HK-2 (cell line): Measurements from ENCODE around the gene BTBD9.
A peak's percentile ranks its signal among the peaks of the same experiment; 100 is the strongest.

ENCODE experiments used
- DNase-seq: peaks from one replicate; pipeline ENCODE4 v3.0.0-alpha.2; 2018; ENCODE audit not compliant: unreplicated experiment

BTBD9 gene

DNA sequence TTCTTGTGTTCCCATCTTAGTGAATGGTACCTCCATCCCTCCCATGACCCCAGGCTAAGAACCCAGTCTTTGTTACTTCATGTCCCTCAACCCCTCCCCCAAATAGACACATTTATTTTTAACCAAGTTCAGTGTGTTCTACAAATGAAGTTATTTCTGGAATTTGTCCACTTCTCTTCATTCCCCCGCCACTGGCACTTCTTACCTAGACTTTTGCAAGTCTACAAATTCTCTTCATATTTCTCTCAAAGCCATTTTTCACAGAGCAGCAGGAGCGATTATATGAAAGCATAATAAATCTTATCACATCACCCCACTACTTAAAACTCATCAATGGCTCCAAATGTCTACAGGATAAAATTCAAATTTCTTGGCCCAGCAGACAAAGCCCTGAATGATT is 131.4 kb downstream of the BTBD9 start:
- DNase-seq = no peak

DNA sequence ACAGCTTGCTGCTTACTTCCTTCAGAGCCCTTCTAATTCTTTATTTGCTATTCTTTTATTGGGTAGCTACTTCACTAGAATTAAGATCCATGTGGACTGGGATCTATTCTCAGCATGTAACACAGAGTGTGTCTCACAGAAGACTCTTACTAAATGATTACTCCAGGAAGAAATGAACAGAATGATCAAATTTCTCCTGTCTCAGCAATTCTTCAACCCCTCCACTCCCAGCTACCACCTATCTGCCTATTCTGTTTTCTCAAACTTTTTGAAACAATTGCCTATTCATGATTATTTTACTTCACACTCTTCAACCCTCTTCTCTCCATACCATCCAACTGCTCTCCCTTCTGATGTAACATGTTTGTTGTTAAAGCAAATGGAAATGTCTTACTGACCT is 132.6 kb downstream of the BTBD9 start:
- no peak for DNase-seq

DNA sequence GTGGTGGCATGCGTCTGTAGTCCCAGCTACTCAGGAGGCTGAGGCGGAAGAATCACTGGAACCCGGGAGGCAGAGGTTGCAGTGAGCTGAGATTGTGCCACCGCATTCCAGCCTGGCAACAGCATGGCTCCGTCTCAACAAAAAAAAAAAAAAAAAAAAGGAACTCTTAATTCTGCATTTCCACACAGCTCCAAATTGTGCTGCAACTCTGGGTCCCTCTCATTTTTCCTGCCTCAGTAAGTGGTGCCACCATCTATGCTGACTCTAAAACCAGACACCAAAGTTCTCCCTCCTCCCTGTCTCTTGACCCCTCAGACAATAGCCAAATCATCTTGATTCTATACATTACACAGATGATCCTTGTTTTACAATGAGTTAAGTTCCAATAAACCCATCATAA is 133.9 kb downstream of the BTBD9 start:
- DNase-seq = no peak

DNA sequence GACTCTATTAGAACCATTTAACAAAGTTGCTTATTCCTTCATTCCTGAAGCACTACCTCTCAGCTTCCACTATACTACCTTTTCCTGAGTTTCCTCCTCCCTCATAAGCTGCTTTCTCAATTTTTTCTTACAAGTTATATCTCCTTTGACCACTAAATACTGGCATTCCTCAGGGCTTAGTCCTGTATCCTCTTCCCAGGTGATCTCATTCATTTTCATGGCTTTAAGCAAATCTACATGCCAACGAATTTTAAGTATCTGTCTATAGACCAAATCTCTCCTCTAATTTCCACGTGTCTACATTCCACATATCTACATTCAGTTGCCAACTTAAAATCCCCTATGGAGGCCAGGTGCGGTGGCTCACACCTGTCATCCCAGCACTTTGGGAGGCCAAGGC is 134.7 kb downstream of the BTBD9 start:
- no peak for DNase-seq

DNA sequence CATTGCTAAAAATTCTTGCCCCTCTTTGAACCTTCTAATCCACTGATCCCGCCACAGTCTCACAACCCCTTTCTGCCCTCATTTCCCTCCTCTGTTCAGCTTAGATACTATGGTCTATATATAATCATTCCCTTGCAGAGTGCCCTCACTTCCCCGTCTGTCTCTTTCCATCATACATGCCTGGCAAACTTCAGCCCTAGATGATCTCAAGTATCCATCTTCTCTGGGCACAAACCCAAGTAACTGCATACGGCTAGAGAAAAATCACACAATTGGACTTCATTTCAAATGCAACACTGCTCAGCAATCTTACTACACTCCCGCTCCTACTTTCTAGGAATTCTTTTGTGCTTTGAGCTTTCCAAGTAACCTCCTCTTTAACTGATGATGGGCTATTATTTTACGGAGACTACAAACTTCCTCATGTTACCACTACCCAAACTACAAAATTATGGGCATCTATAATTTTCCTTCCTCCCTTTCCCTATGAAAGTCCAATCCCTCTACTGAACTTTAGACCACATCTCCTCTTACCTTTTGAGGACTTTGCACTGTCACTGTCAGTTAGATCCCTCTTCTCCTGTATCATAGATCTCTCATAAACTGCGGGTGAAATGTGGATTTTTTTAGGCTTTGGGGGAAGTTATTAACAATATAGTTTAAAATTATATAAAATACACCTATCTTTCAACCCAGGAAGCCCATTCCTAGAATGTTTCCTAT is 135.6 kb downstream of the BTBD9 start:
- DNase-seq = no peak

DNA sequence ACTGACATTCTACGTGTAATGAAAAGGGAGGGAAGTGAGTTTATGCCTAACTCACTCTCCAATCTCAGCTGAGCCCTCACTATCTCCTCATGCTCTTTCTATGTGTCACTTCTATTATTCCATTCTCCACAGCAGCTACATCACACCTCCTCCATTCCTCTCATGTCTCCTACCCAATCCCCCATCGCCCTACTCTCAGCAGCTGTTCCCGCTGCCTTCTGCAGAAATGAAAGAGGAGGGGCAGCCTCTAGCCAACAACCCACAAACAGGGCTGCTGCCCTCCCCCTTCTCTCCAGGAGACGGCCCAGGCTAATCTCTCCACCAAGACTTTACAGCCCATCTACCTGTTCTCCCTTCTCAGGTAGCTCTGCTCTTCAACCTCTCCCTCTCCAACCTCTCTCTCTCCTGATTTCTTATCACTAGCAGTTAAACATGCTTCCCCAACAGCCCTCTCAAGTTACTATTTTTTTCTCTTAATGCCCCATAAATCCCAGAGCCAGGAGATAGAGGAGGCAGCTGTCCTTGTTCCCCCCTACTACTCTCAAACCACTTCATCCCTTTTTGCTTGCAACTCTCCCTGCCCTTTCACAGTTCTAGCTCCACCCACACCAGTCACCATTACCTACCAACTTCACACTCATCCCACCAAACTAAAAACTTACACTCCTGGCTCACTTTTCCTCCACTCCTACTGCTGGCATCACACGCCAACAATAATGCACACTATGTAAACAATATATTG is 136.5 kb downstream of the BTBD9 start:
- DNase-seq = no peak

DNA sequence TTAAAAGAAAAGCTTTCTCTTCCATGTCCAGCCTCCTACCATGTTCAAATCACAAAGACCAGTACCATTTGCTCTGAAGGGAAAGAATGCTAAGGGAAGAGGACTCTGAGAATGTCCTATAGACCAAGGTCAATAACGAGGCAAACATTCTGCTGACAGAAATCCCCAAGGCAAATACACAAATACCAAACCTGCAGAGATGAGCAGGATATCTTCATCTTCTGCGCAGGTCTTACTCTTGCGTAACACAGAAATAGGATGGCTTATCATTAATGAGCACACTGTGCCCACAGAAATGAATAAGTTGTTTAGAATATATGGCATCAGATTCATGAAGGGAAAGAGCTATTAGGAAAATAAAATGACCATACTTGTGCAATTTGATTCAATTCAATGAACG is 137.3 kb downstream of the BTBD9 start:
- no peak for DNase-seq

DNA sequence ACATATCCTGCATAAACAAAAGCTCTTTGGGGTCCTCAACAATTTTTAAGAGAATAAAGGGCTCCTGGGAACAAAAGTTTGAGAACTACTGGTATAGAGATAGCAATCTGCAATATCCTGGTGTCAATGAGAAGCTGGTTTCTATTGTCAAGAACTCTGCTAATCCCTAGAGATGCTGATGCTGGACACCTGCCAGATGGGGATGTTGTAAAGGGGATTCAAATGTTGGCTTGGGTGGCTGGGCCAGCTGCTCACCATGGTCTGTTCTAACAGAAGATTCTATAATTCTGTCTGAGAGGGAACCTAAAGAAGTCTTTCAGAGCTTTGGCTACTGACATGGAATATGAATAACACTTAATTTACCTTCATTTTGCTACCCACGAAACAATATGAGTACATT is 137.8 kb downstream of the BTBD9 start:
- DNase-seq = no peak

DNA sequence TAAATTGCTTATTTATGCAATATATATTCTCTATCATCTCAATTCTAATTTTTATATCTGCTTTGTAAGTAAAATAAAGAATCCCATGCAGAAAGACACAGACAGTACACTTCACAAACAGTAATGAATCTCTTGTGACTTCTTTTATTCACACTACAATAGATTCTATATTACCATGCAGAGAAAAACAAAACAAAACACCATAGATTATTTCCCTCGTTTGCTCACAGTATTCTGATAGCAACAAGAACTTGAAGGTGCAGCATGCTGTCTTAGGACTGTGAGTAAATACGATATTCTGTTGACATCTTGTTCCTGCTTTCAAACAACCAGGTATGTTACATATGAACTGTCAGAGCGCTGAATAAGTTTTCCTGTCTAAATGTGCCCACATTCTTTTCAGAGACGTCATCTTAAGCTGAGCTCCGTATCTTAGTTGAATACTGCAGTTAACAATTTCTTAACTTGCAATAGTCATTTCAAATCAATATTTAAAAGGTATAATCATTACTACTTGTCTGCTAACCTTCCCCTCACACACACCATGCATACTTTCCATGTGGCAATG is 140.1 kb downstream of the BTBD9 start:
- DNase-seq = no peak

DNA sequence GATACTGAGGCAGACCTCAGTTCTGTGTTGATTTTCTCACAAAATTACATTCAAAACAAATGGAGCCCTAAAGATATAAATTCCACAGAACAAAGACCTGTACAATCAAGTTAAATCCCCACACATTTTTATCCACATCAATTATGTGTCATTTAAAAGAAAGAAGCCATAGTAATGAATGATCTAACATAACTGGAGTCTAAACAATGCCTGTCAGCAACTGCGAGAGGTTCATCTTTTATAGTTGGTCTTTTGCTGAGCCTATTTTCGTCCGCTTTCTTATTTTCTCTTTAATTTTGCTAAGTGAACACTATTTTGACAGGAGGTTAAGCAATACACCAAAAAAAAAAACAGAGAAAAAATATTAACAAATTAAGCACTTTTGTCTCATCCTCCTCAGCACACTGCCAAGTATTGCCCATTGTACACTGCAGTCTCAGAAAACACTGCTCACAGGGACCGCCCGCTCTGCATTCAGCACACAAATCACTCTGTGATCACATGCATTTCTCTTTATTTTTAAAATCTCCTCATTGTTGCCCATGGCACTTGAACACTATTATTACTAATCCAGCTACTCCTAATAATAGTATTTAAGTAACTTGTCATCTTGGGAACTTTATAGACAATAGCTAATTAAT is 140.8 kb downstream of the BTBD9 start:
- no peak for DNase-seq

DNA sequence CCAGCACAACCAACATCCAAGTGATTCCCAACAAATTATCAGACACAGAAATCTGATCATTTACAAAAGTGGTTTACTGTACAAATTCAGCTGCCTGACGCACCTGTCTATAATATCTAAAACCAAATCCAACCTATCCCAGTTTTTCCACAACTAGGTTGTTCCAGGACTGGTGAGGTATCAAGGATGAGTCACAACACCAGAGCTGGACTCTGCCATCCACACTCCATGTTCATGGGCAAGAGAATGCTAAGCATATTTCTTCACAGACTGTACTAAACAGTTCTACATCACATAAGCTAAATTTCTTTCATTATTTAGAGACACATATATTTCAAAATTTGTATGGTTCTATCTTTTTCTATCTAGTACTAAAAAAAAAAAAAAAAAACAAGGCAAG is 141.6 kb downstream of the BTBD9 start:
- no peak for DNase-seq

DNA sequence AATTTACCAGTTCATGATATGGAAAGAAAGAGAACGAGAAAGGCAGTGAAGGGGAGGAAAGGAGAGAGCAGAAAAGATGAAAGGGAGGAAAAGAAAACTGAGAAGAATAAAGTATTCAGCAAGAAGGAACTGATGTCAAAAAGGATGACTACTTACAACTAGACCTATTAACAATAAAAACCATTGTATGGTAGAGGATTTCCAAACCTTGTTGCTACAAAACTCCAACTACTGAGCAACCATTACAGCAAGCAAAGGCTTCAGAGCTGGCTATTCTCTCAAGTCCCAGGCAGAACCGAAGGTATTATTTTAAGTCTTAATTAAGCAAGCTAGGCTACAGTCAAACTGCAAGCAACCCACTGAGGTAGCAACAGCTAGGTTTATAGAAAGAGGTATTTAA is 142.2 kb downstream of the BTBD9 start:
- DNase-seq = no peak

DNA sequence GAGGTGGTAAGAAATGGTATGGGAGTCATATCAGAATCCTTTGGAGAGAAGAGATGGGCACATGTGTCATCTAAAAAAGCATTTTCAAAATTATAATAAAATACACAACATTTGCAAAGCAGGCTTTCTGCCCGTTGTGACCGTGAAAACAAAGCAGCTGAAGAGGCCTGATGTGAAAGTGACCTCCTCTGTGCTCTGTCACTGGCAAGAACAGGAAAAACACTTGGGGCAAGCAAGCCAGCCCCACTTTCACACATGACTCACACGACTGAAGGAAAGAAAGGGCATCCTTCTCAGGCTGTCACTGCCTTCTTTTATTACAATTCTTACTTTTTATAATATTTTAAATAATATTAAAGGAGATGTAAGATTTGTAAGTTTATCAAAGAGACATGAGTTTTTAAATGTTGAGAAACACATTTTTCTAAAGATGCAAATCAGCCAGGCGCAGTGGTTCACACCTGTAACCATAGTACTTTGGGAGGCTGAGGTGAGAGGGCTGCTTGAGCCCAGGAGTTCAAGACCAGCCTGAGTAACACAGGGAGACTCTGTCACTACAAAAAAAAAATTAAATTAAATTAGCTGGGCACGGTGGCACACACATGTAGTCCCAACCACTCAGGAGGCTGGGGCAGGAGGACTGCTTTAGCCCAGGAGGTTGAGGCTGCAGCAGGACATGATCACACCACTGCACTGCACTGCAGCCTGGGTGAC is 143.7 kb downstream of the BTBD9 start:
- DNase-seq = no peak

DNA sequence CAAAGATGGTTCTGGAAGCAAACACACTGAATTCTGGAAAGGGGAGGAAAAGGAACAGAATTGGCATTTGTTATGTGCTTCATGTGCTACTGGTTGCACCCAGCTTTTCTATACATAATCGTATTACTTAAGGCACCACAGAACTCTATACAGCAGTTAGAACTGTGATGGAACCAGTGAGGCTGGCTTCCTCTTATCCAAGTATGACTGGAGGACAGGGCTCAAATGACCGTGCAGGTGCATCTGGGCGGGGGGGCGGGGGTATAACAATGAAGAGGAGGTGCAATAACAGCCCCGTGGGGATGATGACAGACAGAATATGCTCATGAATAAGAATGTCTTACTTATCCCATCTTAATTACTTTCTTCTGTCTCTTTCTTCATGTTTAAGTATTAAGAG is 144.2 kb downstream of the BTBD9 start:
- DNase-seq = no peak

DNA sequence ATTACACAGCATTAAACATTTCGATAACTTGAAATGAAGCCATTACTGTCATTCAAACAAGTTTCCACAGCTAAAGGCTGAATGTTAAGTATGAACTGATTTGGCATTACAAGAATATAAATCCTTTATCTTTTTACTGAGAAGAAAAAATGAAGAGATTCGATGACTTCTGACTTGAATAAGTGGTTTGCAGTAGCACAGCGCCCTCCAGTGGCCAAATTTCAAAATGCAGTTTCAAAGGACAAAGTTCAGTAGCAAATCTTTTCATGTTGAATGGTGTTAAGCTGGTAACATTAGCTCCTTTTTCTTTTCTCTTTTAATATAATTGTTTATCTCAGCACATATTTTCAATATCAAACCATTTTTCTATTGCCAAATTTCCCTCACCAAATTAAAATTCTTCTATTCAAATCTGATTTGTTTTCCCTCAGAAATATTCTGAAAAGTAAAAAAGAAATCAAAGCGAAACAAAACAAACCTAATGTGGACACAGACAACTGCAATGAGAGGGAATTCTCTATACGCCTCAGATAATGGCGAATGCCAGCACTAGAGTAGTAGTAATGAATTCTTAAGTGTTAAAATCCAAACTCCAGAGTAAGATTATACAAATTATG is 145.7 kb downstream of the BTBD9 start:
- DNase-seq = peak; percentile 78

DNA sequence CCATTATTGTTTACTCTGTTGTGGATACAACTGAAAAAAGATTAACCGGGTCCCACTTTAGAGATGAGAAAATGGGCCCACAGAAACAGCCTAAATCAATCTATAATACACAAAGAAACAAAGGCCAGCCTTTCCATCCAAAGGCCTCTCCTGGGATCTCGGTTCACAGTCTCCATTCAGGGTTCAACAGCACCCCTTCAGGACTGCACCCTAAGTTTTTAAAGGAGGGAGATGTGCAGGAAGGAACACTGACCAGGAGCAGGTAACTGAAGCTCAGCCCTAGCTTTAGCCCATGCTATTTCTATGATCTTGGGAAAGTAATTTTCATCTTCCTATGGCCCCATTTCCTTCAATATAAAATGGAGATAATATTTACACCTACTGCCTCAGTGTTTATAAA is 147.7 kb downstream of the BTBD9 start:
- no peak for DNase-seq

DNA sequence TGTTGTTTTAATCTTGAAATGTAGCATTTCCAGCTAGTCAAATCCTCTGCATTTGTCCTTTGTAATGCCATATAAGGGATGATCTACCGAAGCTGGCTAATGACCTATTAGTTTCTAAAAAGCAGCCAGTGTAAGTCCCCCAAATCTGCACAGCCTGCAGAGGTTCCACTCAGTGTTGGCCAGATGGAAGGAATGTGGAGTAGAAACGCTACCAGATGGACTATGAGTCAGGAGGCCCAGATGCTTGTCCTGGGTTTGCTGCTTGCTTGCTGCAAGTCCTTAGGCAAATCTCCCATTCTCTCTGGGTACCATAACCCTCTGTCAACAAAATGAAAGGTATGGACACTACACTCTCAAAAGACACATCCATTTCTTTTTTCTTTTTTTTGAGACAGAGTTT is 149.8 kb downstream of the BTBD9 start:
- no peak for DNase-seq

DNA sequence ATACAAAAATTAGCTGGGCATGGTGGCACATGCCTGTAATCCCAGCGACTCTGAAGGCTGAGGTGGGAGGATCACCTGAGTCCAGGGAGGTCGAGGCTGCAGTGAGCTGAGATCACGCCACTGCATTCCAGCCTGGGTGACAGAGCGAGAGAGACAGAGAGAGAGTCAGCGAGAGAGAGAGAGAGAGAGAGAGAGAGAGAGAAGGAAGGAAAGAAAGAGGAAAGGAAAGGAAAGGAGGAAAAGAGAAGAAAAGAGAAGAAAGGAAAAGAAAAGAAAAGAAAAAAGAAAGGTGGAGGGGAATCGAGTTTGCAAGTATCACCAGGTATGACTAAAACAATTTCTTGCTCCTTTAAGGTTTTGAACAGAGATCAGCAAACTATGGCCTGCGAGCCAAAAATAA is 152.3 kb downstream of the BTBD9 start:
- no peak for DNase-seq

DNA sequence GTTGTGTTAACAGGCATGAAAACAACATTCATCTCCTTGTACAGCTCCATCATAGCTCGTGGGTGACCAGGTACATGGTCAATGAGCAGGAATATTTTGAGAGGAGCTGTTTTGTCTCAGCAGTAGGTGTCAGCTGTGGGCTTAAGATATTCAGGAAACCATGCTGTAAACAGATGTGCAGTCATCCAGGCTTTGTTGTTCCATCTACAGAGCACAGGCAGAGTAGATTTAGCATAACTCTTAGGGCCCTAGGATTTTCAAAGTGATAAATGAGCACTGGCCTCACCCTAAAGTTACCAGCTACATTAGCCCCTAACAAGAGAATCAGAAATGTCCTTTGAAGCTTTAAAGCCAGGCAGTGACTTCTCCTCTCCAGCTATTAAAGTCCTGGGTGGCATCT is 154.2 kb downstream of the BTBD9 start:
- DNase-seq = no peak

DNA sequence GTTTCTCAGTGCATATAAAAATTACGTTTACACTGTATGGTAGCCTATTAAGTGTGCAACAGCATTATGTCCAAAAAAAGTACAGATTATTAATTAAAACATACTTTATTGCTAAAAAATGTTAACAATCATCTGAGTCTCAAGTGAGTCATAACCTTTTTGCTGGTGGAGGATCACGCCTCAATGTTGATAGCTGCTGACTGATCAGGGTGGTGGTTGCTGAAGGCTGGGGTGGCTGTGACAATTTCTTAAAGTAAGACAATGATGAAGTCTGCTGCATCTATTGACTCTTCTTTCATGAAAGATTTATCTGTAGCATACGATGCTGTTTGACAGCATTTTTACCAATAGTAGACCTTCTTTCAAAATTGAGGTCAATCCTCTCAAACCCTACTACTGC is 155.1 kb downstream of the BTBD9 start:
- DNase-seq = no peak

DNA sequence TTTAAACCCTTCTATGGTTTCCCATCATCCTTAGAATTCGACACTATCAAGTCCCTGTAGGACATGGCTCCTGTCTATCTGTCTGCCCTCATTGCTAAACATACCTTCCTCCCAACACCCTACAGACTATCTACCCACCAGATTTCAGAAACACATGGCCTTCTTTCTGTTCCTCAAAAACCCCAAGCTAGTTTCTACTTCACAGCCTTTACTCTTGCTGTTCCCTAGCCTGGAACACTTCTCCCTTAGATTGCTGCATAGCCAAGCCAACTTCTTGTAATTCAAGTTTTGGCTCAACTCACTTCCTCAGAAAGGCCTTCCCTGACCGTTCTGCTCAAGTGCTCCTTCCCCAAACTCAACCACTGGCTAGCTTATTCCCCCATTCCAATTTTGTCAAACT is 156.2 kb downstream of the BTBD9 start:
- no peak for DNase-seq

DNA sequence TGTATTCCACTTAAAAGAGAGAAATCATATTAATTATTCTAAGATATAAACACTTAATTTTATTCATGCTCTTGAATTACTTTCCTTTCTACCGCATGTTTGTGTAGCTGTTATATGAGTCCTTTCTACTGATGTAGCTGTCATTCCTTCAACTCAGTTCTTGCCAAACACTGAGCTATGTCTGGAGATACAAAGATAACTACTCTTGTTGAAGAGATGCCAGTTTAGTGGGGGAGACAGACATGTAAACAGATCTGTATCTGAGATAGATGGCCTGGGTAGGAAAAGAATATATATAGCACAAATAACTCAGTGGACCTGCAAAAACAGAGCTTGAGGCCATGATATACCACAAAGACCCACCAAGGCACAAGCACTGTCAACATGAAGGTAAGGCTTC is 157.3 kb downstream of the BTBD9 start:
- DNase-seq = no peak
